Omental fat pad (tissue), 4 donors: ENCODE results near the gene MPP2. TPM values are rescaled to one million over a fixed set of nuclear protein-coding genes. Genes with fewer than 3 reads are reported as not detected.

ENCODE experiments used
- ATAC-seq: fragments of 150-250 bp; one replicate; pipeline ENCODE4 v1.9.1; 2016; ENCODE audit warnings: mild to moderate bottlenecking, moderate library complexity; ENCODE audit not compliant: low FRiP score
- DNase-seq: peaks from one replicate; pipeline ENCODE4 v3.0.0-alpha.2; 2019; ENCODE audit warnings: low spot score
- CTCF ChIP-seq, 3 donors: fragments of 450-650 bp; IDR thresholded peaks; one replicate each; pipeline ENCODE4 v1.5.1; 2016 to 2017; ENCODE audit warnings: antibody characterized with exemption in 3 of 3, mild to moderate bottlenecking in 3 of 3, moderate library complexity in 2 of 3
- total RNA-seq, 4 donors: library from RNA; depleted of rRNA; stranded (reverse); fragments of >200 nt; gene quantifications; one replicate each; pipeline ENCODE4 v1.1.0, GENCODE V29; 2016

MPP2 gene
- total RNA-seq, 4 donors from 2014 or later = 1.3 to 4.5 (median 3.2) TPM

GRCh38 chr17:43860927-43861622 is 46.3 kb downstream of the MPP2 start:
- ATAC-seq = no peak
- TF ChIP-seq CTCF (IDR thresholded peaks at IDR 0.05) = no peak
- DNase-seq = no peak

- DNase-seq = no peak
- no peak for ATAC-seq
- TF ChIP-seq CTCF (IDR thresholded peaks at IDR 0.05) = no peak
Measured at GRCh38 chr17:43860077-43860725, 47.1 kb downstream of the MPP2 start.

- no peak for TF ChIP-seq CTCF (IDR thresholded peaks at IDR 0.05)
- ATAC-seq = no peak
- DNase-seq = no peak
Measured at GRCh38 chr17:43857957-43858600, 49.3 kb downstream of the MPP2 start.

GRCh38 chr17:43857141-43857540 is 50.2 kb downstream of the MPP2 start:
- no peak for TF ChIP-seq CTCF (IDR thresholded peaks at IDR 0.05)
- ATAC-seq (no peak), DNase-seq (no peak)

GRCh38 chr17:43856141-43856540 is 51.2 kb downstream of the MPP2 start:
- DNase-seq (no peak), ATAC-seq (no peak)
- no peak for TF ChIP-seq CTCF (IDR thresholded peaks at IDR 0.05)

DNA sequence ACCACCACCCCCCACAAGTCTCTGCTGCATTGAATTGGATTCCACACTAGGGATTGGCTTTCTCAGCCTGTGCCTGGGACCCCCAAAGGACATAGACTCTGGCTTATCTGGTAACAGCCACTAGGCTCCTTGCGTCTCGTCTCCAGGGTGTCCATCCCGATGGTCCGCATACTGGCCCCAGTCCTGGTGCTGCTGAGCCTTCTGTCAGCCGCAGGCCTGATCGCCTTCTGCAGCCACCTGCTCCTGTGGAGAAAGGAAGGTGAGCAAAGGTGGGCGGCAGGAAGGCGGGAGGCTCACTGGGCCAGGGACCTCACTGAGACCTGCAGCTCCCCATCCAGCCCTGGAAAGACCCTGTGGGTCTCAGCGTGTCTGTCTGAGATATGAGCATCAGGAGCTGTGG is 52.3 kb downstream of the MPP2 start:
- DNase-seq (no peak), ATAC-seq (no peak)
- TF ChIP-seq CTCF (IDR thresholded peaks at IDR 0.05) = no peak
